GM19099 (cell line): ENCODE results near the gene MRPS2.

Experiments used
- POLR2A ChIP-seq: IDR thresholded peaks from 3 replicates; pipeline ENCODE4 v1.6.1; 2011; ENCODE audit warnings: low read depth; ENCODE audit not compliant: insufficient read length; ENCODE audit errors: extremely low read depth

The MRPS2 gene

DNA sequence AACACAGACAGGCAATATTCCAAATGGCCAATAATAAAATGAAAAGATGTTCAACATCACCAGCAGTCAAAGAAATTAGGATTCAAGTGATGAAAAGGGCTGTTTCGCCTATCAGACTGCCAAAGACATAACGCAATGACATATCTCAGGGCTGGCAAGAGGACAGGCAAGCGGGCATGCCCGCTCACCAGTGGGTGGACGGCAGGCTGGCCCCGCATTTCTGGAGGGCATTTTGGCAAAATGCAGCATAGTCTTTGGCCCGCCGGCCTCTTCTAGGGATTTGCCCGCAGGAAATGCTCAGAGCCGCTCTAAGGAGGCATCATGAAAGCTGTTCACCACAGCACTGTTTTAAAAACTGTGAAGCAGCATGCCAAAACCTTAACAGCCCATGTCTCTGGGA, 22.3 kb upstream of the MRPS2 start:
- TF ChIP-seq POLR2A: no peak

DNA sequence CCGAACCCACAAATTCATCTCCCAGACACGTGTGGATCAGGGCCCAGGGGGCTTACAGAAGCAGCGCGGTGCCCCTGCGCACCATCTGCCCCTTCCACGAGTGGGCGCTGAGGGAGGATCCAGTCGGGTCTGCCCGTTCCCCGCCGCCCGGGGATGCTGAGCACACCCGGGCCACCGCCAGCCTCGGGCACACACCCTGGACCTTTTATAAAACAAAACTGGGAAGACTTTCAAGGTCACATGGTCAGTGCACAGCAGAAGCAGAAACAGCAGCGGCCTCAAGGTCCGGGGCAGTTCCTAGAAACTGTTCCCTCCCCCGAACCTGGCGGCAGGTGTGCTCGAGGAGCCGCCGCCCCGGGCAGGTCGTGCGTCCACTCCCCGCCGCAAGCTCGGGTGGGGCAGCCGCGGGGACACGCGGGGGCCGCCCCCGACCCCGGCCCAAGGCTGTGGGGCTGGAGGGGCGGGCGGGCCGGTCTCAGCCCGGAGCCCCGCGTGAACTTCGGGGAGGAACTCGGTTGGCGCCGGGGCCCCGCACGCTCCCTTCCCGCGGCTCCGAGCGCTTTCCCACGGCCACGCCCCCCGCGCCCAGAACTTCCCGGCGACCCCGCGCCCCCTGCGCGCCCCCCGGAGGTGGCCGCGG, 21.5 kb upstream of the MRPS2 start:
- no peak for TF ChIP-seq POLR2A

GRCh38 chr9:135479469-135480052, 20.9 kb upstream of the MRPS2 start, which contains the start of gene PPP1R26:
Gene PPP1R26 (plus strand): TSS chr9:135479782. CDS start chr9:135484511, 4,729 bp downstream.
- no peak for TF ChIP-seq POLR2A

DNA sequence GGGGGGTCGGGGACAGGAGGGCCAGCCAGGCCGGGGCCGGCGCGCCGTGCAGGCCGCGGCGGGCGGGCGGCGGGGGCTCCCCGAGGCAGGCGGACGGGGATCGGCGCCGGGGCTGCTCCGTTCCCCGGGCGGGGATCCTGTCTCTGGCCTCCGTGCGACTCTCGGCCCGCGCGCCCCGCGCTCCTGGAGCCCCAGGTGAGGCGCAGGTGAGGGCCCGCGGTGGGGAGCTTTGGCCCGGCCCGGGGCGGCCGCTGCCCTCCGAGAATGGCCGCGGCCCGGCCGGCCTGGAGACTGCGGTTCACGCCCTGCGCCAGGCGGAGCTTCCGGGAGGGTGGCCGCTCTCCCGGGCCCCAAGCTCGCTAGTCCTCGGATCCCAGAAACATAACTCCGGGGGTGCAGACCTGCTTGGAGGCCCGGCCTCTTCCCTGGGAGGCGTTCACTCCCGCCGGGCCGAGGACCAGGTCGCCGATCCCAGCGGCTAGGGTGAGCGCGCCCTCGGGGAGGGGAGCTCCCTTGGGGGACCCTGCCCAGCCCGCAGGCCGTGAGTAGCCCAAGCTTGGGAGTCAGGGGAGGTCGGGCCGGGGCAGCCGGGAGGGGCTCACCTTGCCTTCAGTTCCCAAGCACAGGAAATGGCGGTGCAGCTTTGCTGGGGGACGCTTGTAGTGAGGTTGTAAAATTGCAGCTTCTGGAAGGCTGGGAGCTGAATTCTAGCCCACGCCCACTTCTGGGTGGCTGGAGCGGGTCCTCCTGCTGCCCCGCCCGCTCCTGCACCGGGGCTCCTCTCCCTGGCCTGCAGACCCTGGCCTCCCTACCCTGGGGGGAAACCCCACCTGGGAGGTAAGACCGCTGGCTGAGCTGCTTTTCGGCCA, 20.2 kb upstream of the MRPS2 start:
- no peak for TF ChIP-seq POLR2A

DNA sequence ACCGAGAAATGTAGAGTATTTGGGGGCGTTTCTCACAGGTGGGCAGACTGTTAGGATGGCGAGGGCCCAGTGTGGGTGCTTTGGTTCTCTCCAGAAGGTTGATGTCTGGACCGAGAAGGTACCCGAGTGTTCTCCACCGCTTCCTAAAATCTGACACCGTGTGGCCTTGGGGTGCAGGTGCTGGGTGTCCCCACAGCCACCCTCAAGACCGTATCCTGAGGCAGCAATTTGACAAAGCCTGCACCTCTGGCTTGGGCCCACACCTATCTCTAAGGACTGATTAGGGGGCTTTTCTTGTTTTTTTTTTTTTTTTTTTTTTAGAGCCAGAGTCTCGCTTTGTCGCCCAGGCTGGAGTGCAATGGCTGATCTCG, 19.6 kb upstream of the MRPS2 start:
- no peak for TF ChIP-seq POLR2A

- TF ChIP-seq POLR2A: no peak
Observed at GRCh38 chr9:135482015-135482754, 18.3 kb upstream of the MRPS2 start.

- no peak for TF ChIP-seq POLR2A
Observed at GRCh38 chr9:135484460-135485277, 15.8 kb upstream of the MRPS2 start.

DNA sequence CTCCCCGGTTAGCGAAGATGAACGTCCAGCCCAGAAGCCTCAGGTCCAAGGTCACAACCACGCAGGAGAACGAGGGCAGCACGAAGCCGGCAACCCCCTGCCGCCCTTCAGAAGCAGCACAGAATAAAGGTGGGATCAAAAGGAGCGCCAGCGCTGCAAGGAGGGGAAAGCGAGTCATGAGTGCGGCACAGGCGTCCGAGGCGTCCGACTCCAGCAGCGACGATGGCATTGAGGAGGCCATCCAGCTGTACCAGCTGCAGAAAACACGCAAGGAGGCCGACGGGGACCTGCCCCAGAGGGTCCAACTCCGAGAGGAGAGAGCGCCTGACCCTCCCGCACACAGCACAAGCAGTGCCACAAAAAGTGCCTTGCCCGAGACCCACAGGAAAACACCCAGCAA, 15.1 kb upstream of the MRPS2 start:
- TF ChIP-seq POLR2A: no peak

- TF ChIP-seq POLR2A: no peak
Observed at GRCh38 chr9:135485832-135486231, 14.7 kb upstream of the MRPS2 start.

DNA sequence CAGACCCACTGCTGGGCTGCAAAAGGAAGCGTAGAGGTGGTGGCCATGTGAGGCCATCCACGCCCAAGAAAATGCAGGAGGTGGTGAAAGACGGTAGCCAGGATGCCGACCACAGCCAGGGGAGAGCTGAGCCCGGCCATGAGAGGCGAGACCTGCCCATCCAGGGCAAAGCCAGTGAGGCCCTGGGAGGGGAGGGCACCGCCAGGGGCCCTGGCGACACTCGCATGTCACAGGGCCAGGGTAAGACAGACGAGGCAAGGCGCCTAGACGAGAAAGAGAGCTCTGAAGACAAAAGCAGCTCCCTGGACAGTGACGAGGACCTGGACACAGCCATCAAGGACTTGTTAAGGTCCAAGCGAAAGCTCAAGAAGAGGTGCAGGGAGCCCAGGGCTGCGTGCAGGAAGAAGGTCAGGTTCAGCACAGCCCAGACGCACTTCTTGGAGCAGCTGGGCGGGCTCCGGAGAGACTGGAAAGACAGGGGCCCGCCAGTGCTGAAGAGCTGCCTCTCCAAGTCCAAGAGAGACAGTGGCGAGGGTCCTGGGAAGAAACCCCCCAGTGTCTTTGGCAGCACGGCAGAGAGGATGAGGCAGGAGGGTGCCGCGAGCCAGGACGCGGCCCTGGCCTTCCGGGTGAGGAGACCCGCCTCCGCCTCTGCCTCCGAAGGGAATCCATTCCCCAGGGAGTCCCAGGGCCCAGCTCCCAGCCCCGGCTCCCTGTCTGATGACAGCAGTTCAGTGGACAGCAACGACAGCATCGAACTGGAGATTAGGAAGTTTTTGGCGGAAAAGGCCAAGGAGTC, 14.0 kb upstream of the MRPS2 start:
- no peak for TF ChIP-seq POLR2A

DNA sequence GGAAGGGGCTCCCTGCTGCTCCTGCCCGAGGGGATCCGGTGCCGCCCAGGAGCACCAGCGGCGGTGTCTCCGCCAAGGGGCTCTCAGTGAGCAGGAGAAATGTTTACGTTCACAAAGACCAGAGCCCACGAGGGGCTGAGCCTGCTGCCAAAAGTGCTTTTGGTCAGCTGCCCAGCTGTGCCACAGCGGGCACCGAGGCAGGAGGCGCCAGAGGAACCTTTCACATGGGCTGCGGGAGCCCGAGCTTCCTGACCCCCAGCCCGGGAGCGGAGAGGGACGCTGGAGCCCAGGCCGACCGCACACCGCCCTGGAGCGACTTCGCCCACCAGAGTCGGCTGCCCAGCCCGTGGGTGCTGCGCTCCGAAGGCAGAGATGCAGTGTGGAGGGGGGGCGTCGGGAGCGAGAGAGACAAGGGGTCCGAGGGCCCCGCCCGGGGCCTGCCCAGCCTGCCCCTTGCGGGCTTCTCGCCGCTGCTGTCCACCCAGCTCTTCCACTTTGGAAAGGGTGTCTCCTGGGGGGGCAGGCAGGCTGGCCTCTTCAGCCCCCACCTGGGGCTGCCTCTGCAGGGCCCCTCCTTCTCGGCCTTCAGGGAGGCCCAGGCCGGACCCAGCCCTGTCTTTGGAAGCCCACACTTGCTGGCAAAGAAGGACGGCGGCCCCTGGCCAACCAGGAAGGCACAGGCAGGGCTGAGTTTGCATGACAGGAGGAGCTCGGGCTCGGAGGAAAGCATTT, 13.0 kb upstream of the MRPS2 start:
- no peak for TF ChIP-seq POLR2A

GRCh38 chr9:135488013-135488330, 12.5 kb upstream of the MRPS2 start:
- TF ChIP-seq POLR2A: no peak

DNA sequence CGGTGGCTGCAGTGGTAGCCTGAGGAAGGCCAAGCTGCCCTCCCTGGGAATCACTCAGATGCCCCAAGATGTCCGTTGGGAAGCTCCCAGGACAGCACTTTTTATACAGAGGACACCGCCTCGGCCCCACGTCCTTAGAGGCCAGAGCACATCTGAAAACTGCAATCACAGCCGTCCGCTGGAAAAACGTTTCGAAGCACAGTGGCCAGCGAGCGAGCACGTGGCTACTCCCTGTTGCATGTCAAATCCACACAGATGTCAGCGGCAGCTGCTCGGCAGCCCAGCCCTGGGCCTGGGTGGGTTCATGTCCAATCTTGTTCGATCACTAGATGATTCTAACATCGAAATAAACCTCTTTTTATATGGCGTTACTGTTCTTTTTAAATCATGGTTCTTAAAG, 12.0 kb upstream of the MRPS2 start:
- no peak for TF ChIP-seq POLR2A
